GM20431 (cell line): Measurements from ENCODE around the gene DENND4C.
"Not testable (repeated sequence)": the region's sequence is repeated elsewhere in the genome, so short reads cannot be mapped to it uniquely, and the experiment has no call there.

Source experiments
- in situ Hi-C: fragments of 300-500 bp; cut with MseI, MboI; formaldehyde crosslinking; loops from one replicate; pipeline ENCODE4 v1.15.0; 2020; ENCODE audit warnings: low sequenced_read_pairs; ENCODE audit not compliant: unreplicated experiment

DENND4C gene

DNA sequence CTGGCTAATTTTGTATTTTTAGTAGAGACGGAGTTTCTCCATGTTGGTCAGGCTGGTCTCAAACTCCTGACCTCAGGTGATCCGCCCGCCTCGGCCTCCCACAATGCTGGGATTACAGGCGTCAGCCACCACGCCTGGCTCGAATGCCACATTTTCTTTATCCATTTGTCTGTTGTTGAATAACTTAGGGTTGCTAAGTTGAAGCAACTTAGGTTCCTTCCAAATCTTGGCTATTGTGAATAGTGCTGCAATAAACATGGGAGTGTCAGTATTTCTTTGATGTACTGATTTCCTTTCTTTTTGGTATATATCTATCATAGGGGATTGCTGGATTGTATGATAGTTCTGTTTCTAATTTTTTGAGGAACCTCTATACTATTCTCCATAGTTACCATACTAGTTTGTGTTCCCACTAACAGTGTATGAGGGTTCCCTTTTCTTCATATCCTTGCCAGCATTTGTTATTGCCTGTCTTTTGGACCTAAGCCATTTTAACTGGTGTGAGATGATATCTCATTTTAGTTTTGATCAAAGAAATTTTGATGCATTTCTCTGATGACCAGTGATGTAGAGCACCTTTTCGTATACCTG is 29.3 kb downstream of the DENND4C start:
- in situ Hi-C loops: not testable (repeated sequence)

DNA sequence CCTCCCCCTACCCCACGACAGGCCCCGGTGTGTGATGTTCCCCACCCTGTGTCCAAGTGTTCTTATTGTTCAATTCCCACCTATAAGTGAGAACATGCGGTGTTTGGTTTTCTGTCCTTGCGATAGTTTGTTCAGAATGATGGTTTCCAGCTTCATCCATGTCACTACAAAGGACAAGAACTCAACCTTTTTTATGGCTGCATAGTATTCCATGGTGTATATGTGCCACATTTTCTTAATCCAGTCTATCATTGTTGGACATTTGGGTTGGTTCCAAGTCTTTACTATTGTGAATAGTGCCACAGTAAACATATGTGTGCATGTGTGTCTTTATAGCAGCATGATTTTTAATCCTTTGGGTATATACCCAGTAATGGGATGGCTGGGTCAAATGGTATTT is 35.1 kb downstream of the DENND4C start:
- in situ Hi-C loops: not testable (repeated sequence)

GRCh38 chr9:19266778-19267384 is 36.4 kb downstream of the DENND4C start:
- in situ Hi-C loops: not testable (repeated sequence)

DNA sequence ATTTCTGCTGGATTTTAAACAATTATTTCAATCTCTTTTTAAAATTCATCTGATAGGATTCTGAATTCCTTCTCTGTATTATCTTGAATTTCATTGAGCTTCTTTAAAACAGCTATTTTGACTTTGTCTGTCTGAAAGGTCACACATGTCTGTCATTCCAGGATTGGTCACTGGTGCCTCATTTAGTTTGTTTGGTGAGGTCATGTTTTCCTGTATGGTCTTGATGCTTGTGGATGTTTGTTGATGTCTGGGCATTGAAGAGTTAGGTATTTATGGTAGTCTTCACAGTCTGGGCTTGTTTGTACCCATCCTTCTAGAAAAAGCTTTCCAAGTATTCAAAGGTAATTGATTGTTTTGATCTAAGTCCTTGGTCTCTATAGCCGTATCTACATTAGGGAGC is 39.1 kb downstream of the DENND4C start:
- in situ Hi-C loops: no loop called here

- in situ Hi-C loops: no loop called here
These were observed 40.0 kb downstream of the DENND4C start for GRCh38 chr9:19270421-19270949.

DNA sequence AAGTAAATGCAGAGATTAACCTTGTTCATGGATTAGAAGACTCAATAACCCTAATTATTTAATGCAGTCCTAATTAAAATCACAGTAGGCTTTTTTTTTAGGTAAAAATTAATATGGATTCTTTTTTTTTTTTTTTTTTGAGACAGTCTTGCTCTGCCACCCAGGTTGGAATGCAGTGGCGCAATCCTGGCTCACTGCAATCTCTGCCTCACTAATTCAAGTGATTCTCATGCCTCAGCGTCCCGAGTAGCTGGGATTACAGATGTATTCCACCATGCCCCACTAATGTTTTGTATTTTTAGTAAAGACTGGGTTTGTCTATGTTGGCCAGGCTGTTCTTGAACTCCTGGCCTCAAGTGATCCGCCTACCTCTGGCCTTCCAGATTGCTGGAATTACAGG is 40.6 kb downstream of the DENND4C start:
- in situ Hi-C loops: no loop called here

DNA sequence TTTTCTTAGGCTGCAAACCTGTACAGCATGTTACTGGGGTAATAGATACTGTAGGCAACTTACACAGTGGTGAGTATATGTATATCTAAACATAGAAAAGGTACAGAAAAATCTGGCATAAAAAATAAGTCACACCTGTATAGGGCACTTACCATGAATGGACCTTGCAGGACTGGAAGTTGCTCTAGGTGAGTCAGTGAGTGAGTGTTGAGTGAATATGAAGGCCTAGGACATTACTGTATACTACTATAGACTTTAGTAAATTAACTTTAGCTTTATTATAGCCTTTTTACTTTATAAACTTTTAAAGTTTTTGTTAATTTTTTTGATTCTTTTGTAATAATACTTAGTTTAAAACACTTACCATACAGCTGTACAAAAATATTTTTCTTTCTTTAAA is 51.3 kb downstream of the DENND4C start:
- in situ Hi-C loops: no loop called here

GRCh38 chr9:19283072-19283710 is 52.7 kb downstream of the DENND4C start:
- in situ Hi-C loops: no loop called here

GRCh38 chr9:19284729-19285128 is 54.2 kb downstream of the DENND4C start:
- in situ Hi-C loops: no loop called here

DNA sequence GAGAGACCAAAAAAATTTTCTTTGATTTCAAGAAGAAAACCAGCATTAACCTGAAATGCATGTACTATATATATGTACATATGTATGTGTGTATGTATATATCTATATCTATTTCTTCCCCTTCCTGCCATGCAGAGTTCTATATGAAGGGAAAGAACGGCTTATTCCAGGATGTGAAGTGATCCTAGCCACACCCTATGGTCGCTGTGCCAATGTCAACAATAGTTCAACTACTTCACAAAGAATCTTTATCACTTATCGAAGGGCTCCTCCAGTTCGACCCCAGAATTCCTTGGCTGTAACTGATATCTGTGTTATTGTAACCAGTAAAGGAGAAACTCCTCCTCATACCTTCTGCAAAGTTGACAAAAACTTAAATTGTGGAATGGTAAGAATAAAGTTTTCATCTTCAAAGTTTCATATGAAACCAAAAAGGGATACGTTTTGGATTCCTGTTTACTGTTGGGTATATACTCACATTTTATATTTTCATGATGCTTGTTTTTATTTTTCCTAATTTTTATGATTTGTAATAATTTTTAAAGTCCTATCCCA is 56.2 kb downstream of the DENND4C start:
- in situ Hi-C loops: no loop called here

DNA sequence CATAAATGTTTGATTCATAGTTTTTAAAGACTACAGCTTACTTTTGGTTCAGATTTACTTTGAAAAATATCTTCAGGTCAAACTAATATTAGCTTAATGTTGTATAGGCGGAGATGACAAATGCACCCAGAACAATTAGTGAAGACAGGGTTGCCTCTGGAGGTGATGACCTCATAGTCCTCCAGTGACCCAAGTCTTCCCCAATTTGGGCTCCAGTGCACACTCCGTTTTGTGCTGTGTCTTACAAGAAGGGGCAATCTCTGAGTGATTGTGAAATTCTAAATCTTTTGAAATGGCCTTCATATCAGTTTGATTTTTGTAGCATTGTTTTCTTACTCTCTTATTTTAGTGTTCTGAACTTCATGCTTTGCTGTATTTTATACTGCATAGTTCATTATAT is 57.6 kb downstream of the DENND4C start:
- in situ Hi-C loops: no loop called here

DNA sequence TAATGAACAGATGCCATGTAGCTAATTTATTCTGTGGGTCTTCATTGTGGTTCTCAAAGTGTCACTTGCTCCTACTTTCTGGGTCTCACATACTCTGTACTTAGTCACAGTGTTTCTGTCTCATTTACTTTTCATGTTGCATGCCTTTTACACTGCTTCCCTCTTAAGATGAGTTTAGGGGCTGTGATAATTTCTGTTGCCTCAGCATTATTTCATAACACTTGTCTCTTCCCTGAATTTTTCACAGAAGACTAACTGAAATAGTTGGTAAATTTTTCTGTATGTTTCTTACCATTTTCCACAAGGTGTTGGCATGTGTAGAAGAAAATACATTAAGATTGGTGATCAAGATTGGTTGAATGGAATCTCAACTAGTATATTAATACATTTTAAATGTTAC is 59.6 kb downstream of the DENND4C start:
- in situ Hi-C loops: no loop called here

- in situ Hi-C loops: no loop called here
These were observed 63.7 kb downstream of the DENND4C start for GRCh38 chr9:19294219-19294618.

DNA sequence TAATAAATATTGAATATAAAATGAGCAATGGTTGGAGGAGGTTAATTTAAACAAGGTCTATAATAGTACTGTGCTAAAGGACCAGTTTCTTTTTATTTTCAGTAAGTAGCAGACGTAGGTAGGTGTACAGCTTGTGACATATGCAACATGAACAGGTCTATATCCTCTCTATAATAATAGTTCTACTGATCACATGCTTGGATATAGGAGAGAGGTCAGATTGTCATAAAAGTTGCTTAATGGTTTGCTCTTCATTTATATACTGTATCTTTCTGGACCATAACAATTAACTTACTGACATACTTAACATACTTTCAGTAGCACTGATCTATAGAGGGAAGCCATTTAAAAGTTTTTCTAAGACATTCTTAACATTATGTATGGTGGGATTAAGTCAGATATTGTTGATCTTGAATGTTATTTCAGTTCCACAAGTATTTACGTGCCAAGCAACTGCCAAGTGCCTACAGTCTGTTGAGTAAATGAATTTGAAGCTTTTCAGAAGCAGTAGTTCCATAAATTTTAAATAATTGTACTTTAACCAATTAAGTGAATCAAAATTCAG is 68.0 kb downstream of the DENND4C start:
- in situ Hi-C loops: no loop called here

DNA sequence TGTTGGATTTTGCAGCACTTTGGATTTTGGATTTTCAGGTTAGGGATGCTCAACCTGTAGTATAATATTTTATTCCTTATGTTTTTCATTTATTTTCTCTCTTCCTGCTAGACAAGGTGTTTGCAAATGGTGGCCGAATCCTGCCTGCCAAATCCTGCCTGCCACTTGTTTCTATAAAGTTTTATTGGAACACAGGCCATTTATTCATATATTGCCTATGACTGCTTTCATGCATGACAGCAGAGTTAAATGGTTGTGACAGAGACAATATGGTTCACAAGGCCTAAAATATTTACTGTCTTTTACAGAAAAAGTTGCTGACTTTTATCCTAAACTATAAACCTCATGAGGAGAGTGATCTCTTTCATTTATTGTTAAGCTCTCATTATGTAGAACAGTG is 72.7 kb downstream of the DENND4C start:
- in situ Hi-C loops: no loop called here

DNA sequence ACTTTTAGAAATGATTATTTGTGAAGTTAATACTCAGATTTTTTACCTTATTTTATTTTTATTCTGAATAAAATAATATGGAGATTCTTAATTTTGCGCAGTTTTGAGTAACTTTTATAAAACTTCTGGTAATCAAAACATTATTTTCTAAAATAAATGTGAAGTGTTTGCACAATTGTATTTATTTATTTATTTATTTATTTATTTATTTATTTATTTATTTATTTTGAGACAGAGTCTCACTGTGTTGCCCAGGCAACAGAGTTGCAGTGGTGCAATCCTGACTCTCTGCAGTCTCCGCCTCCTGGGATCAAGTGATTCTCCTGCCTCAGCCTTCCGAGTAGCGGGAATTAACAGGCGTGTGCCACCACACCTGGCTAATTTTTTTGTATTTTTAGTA is 76.1 kb downstream of the DENND4C start:
- in situ Hi-C loops: no loop called here

DNA sequence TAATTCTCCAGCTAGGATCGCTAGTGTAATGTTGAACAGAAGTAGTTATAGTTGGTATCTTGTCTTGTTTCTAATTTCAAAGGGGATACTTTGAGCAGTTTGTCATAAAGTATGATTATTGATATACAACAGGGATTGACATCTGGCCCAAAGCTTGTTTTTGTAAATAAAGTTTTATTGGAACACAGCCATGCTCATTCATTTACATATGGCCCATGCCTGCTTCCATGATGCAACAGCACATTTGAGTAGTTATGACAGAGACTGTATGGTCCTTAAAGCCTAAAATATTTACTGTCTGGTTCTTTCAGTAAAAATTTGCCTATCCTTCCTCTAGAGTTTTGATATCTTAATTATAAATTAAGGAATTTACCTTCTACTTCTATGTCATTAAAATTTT is 79.8 kb downstream of the DENND4C start:
- in situ Hi-C loops: no loop called here

DNA sequence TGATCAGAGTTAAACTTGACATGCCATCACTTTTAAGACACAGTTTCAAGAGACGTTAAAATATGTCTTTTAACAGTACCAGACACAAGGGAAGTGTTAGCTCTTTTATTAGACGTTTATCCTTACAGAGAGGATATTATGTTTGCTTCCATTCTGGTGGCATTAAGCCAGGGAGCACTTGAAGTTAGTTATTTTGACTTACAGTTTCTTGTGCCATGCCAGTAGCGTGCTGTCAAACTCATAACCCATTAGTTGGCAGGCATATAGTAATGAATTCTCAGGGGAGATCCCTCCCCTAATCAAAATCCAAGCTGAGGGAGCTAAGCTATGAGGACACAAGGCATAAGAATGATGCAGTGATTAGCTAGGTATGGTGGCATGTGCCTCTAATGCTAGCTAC is 83.1 kb downstream of the DENND4C start:
- in situ Hi-C loops: no loop called here

DNA sequence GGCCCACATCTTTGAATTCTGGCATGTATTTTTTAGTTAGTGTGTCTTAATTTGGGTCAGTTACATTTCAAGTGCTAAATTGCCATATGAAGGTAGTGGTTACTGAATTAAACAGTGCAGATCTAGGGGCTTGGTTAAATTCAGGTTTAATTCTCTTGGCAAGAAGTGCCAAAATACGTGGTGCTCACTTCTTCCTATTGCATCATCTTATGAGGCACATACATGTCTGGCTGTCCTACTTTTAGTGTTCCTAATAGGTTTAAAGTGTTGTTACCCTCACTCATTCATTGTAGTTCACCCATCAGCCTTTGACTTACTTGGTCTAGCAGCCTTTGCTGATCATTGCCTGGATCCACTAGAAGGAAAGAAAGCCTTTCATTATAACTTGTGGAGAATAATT is 90.0 kb downstream of the DENND4C start:
- in situ Hi-C loops: no loop called here

DNA sequence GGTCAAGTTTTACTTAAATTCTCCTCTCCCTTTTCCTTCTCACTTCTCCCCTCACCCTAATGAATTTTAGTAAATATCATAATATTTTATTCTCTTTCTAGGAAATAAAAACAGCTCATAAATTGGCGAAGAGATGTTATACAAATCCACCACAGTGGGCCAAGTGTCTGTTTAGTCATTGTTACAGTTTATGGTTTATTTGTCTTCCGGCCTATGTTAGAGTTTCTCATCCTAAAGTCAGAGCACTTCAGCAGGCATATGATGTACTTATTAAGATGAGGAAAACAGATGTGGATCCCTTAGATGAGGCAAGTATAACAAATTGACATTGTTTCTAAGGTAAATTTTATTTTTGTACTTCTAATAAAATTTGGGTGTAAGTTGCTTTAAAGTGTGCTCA is 101.4 kb downstream of the DENND4C start:
- in situ Hi-C loops: no loop called here

GRCh38 chr9:19336166-19336565 is 105.7 kb downstream of the DENND4C start:
- in situ Hi-C loops: no loop called here
